Fibroblast of the aortic adventitia (primary cell): ENCODE measurements around the gene DHH. TPM values are rescaled to one million over a fixed set of nuclear protein-coding genes. Genes with fewer than 3 reads are reported as not detected.
"Not testable (repeated sequence)": the region's sequence is repeated elsewhere in the genome, so short reads cannot be mapped to it uniquely, and the experiment has no call there.

Experiments
- DNase-seq: peaks from one replicate; pipeline ENCODE4 v3.0.0-alpha.2; 2010; ENCODE audit warnings: low read depth
- H3K4me3 ChIP-seq: 2 replicates; pipeline ENCODE4 v1.5.1; 2011; ENCODE audit warnings: low read depth, mild to moderate bottlenecking, control low read depth, low read length, moderate library complexity
- CTCF ChIP-seq: IDR thresholded peaks from 2 replicates; pipeline ENCODE4 v1.5.1; 2011; ENCODE audit warnings: mild to moderate bottlenecking, low read length, control low read depth, inconsistent platforms; ENCODE audit not compliant: insufficient read depth
- total RNA-seq: library from RNA; depleted of rRNA; stranded (reverse); fragments of >200 nt; gene quantifications from 2 replicates; pipeline ENCODE4 v1.2.3, GENCODE V29; 2012; ENCODE audit warnings: low replicate concordance

DHH gene
- total RNA-seq, 1 donor = not detected

GRCh38 chr12:49133014-49133413 lies 38.4 kb upstream of the DHH start:
- no peak for TF ChIP-seq CTCF
- peak overlapping the region; percentile 60 for H3K4me3 ChIP-seq
- DNase-seq = peak; percentile 28

- no peak for TF ChIP-seq CTCF
- DNase-seq = peak; percentile 65
- peak overlapping the region; percentile 60 for H3K4me3 ChIP-seq
Measured at GRCh38 chr12:49131894-49132461, 37.4 kb upstream of the DHH start.

- H3K4me3 ChIP-seq = peak within 1 kb of the TSS; percentile 96
- peak; percentile 84 for DNase-seq
- TF ChIP-seq CTCF = no peak
Measured at GRCh38 chr12:49131051-49131893, 36.7 kb upstream of the DHH start, which contains the start of gene TUBA1B. Gene TUBA1B, minus strand, starts transcription at chr12:49131395. Its CDS starts 95 bp downstream, at chr12:49131300.

- peak; percentile 91 for DNase-seq
- peak overlapping the region; percentile 96 for H3K4me3 ChIP-seq
- TF ChIP-seq CTCF = peak; percentile 90
Measured at GRCh38 chr12:49130151-49131050, 35.8 kb upstream of the DHH start.

- peak overlapping the region; percentile 96 for H3K4me3 ChIP-seq
- no peak for TF ChIP-seq CTCF
- no peak for DNase-seq
Measured at GRCh38 chr12:49129332-49130150, 34.9 kb upstream of the DHH start.

- not testable (repeated sequence) for DNase-seq, H3K4me3 ChIP-seq
Measured at GRCh38 chr12:49127971-49128370, 33.4 kb upstream of the DHH start.
